ENCODE data around the gene DPP6.
A peak's percentile ranks its signal among the peaks of the same experiment; 100 is the strongest.
"Not testable (repeated sequence)": the region's sequence is repeated elsewhere in the genome, so short reads cannot be mapped to it uniquely, and the experiment has no call there.

Gene DPP6

GRCh38 chr7:154914996-154915380 is 862.8 kb downstream of the DPP6 start:
- no peak overlapping the region for H3K27ac Mint-ChIP-seq
- H3K4me1 Mint-ChIP-seq (ENCODE audit: low read depth), result peaks cover 4% of the 10 kb centered on the region
- H3K4me3 Mint-ChIP-seq, result no peak overlapping the region
- no peaks in the 10 kb centered on the region for H3K9me3 Mint-ChIP-seq
- peaks cover 17% of the 10 kb centered on the region for H3K27me3 Mint-ChIP-seq
- H3K36me3 Mint-ChIP-seq (ENCODE audit: low read depth), result no peaks in the 10 kb centered on the region

GRCh38 chr7:154915600-154915999 is 863.4 kb downstream of the DPP6 start:
- H3K9me3 Mint-ChIP-seq, result no peaks in the 10 kb centered on the region
- no peak overlapping the region for H3K4me3 Mint-ChIP-seq
- peaks cover 4% of the 10 kb centered on the region for H3K4me1 Mint-ChIP-seq (ENCODE audit: low read depth)
- H3K27ac Mint-ChIP-seq, result no peak overlapping the region
- H3K36me3 Mint-ChIP-seq (ENCODE audit: low read depth), result no peaks in the 10 kb centered on the region
- peaks cover 17% of the 10 kb centered on the region for H3K27me3 Mint-ChIP-seq

- no peaks in the 10 kb centered on the region for H3K36me3 Mint-ChIP-seq (ENCODE audit: low read depth)
These were observed 864.2 kb downstream of the DPP6 start for GRCh38 chr7:154916381-154916780.

GRCh38 chr7:154916856-154917807 is 864.9 kb downstream of the DPP6 start:
- Mint-ChIP-seq H3K27me3 (peaks cover 20% of the 10 kb centered on the region), H3K4me1 (ENCODE audit: low read depth) (peaks cover 4% of the 10 kb centered on the region), H3K36me3 (ENCODE audit: low read depth) (no peaks in the 10 kb centered on the region), H3K9me3 (no peaks in the 10 kb centered on the region), H3K27ac (no peak overlapping the region), H3K4me3 (no peak overlapping the region)

More at GRCh38 chr7:154916381-154916780, 864.2 kb downstream of the DPP6 start:
- Mint-ChIP-seq H3K4me3 (no peak overlapping the region), H3K27me3 (peaks cover 17% of the 10 kb centered on the region), H3K27ac (no peak overlapping the region), H3K9me3 (no peaks in the 10 kb centered on the region), H3K4me1 (ENCODE audit: low read depth) (peaks cover 4% of the 10 kb centered on the region)

GRCh38 chr7:154917808-154918160 is 865.6 kb downstream of the DPP6 start:
- Mint-ChIP-seq H3K4me3 (no peak overlapping the region), H3K36me3 (ENCODE audit: low read depth) (no peaks in the 10 kb centered on the region), H3K9me3 (no peaks in the 10 kb centered on the region), H3K27ac (no peak overlapping the region), H3K27me3 (peaks cover 20% of the 10 kb centered on the region), H3K4me1 (ENCODE audit: low read depth) (peaks cover 4% of the 10 kb centered on the region)

- no peak overlapping the region for H3K4me3 Mint-ChIP-seq
- peaks cover 4% of the 10 kb centered on the region for H3K4me1 Mint-ChIP-seq (ENCODE audit: low read depth)
- no peaks in the 10 kb centered on the region for H3K36me3 Mint-ChIP-seq (ENCODE audit: low read depth)
- peaks cover 20% of the 10 kb centered on the region for H3K27me3 Mint-ChIP-seq
- no peak overlapping the region for H3K27ac Mint-ChIP-seq
- H3K9me3 Mint-ChIP-seq, result no peaks in the 10 kb centered on the region
These were observed 866.1 kb downstream of the DPP6 start for GRCh38 chr7:154918266-154918665.

GRCh38 chr7:154918741-154919140 is 866.5 kb downstream of the DPP6 start:
- no peak overlapping the region for H3K4me3 Mint-ChIP-seq
- peaks cover 3% of the 10 kb centered on the region for H3K4me1 Mint-ChIP-seq (ENCODE audit: low read depth)
- no peak overlapping the region for H3K27ac Mint-ChIP-seq
- H3K36me3 Mint-ChIP-seq (ENCODE audit: low read depth), result no peaks in the 10 kb centered on the region
- H3K9me3 Mint-ChIP-seq, result no peaks in the 10 kb centered on the region
- peaks cover 19% of the 10 kb centered on the region for H3K27me3 Mint-ChIP-seq

GRCh38 chr7:154919344-154920225 is 867.4 kb downstream of the DPP6 start:
- Mint-ChIP-seq H3K4me1 (ENCODE audit: low read depth) (no peaks in the 10 kb centered on the region), H3K9me3 (no peaks in the 10 kb centered on the region), H3K4me3 (no peak overlapping the region), H3K27me3 (peaks cover 17% of the 10 kb centered on the region), H3K27ac (no peak overlapping the region), H3K36me3 (ENCODE audit: low read depth) (no peaks in the 10 kb centered on the region)

GRCh38 chr7:154922472-154922871 is 870.3 kb downstream of the DPP6 start:
- not testable (repeated sequence) for H3K36me3 Mint-ChIP-seq (ENCODE audit: low read depth); H3K4me1 Mint-ChIP-seq (ENCODE audit: low read depth); H3K27ac Mint-ChIP-seq; H3K9me3 Mint-ChIP-seq; H3K27me3 Mint-ChIP-seq; H3K4me3 Mint-ChIP-seq

GRCh38 chr7:154927624-154928125 is 875.5 kb downstream of the DPP6 start:
- Mint-ChIP-seq H3K4me1 (ENCODE audit: low read depth) (peaks cover 40% of the 10 kb centered on the region), H3K4me3 (peak overlapping the region; percentile 88), H3K36me3 (ENCODE audit: low read depth) (peaks cover 7% of the 10 kb centered on the region), H3K27me3 (no peaks in the 10 kb centered on the region), H3K9me3 (no peaks in the 10 kb centered on the region), H3K27ac (peak overlapping the region; percentile 96)

- Mint-ChIP-seq H3K27ac (peak overlapping the region; percentile 96), H3K4me1 (ENCODE audit: low read depth) (peaks cover 40% of the 10 kb centered on the region), H3K9me3 (peaks cover 2% of the 10 kb centered on the region), H3K36me3 (ENCODE audit: low read depth) (peaks cover 13% of the 10 kb centered on the region), H3K27me3 (no peaks in the 10 kb centered on the region), H3K4me3 (peak overlapping the region; percentile 88)
These were observed 876.2 kb downstream of the DPP6 start for GRCh38 chr7:154928136-154929005.

- peaks cover 8% of the 10 kb centered on the region for H3K9me3 Mint-ChIP-seq
- peaks cover 40% of the 10 kb centered on the region for H3K4me1 Mint-ChIP-seq (ENCODE audit: low read depth)
- H3K4me3 Mint-ChIP-seq, result peak overlapping the region; percentile 88
- H3K36me3 Mint-ChIP-seq (ENCODE audit: low read depth), result peaks cover 19% of the 10 kb centered on the region
- H3K27ac Mint-ChIP-seq, result peak overlapping the region; percentile 96
- H3K27me3 Mint-ChIP-seq, result no peaks in the 10 kb centered on the region
These were observed 877.0 kb downstream of the DPP6 start for GRCh38 chr7:154929006-154929726.

- Mint-ChIP-seq H3K9me3 (peaks cover 15% of the 10 kb centered on the region), H3K27ac (no peak overlapping the region), H3K4me1 (ENCODE audit: low read depth) (peaks cover 40% of the 10 kb centered on the region), H3K36me3 (ENCODE audit: low read depth) (peaks cover 39% of the 10 kb centered on the region), H3K4me3 (no peak overlapping the region), H3K27me3 (no peaks in the 10 kb centered on the region)
These were observed 879.7 kb downstream of the DPP6 start for GRCh38 chr7:154931906-154932305.

Data from stimulated activated naive CD8-positive, alpha-beta T cell treated with anti-CD3 and anti-CD28 coated beads, Interleukin-15, Interleukin-2, amounts not matched to agents 100 ng/mL and 50 ng/mL, for 24 hours (primary cell).